GM19324 (cell line): Measurements from ENCODE around the gene ALDH7A1.

Experiments
- ATAC-seq: cut with Tn5 transposase; IDR thresholded peaks from one replicate; pipeline ENCODE4 v1.9.1; 2021; ENCODE audit warnings: mild to moderate bottlenecking, moderate library complexity; ENCODE audit not compliant: unreplicated experiment, low FRiP score

Gene ALDH7A1

DNA sequence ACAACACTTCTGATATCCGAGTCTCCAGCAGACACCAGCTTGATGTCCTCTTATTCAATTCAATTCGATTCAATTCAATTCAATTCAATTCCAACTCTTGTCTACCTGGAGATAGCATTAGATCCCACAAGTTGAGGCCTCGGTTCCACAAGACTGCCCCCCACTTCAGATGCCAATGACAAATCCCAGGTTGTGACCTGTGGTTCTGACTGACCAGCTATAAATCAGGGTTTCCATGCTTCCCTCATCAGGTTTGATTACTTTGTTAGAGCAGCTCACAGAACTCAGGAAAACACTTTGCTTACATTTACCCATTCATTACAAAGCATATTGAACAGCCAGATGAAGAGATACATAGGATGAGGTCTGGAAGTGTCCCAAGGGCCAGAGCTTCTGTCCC lies 82.6 kb downstream of the ALDH7A1 start:
- ATAC-seq = no peak

DNA sequence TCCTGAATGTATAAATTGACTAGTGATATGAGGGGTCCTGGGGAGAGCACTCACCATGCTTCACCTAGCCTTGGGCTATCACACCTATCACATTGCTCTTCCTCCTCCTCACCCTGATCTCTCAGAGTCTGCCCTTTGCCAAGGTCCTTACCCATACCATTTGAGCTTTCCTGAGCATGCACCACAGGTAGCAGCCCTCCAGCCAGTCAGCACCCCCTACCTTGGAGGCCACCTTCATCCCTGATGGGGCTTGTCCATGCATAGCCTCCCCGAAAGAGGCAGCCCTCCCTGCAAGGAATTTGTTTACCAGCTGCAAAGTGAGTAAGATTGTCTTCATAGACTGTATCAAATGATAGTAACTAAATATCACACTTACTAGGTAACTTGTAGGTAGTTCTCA lies 83.1 kb downstream of the ALDH7A1 start:
- no peak for ATAC-seq

DNA sequence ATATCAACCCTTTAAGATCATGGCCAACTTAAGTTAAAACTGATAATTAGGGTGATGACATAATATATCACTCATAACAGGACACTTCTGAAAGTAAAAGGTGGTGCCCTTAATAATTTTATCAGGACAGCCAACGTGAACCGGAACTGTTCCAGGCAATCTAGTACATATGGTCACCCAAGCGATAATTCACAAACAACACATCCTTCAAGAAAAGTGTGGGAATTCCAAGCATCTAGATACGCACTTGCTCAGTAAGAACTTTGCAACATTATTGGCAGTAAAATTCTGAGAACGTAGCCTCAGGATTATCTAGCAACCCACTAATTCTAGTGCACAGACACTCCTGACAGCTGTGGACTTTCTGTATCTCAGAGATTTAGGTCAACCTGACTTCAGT lies 85.7 kb downstream of the ALDH7A1 start:
- ATAC-seq = no peak

DNA sequence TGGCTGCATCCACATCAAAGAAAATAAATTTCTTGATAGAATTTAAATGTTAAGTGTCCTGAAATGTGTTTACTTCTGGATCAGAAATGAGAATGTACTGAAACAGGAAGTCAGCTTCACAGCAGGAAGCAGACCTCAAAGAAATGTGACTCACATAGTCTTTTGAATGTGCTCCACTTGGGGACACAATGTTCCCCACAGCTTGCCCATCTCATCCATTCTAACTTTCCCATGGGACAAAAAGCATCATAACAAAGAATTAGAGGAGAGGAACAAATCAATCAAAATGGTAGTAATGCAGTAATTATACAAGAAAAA lies 86.1 kb downstream of the ALDH7A1 start:
- no peak for ATAC-seq

DNA sequence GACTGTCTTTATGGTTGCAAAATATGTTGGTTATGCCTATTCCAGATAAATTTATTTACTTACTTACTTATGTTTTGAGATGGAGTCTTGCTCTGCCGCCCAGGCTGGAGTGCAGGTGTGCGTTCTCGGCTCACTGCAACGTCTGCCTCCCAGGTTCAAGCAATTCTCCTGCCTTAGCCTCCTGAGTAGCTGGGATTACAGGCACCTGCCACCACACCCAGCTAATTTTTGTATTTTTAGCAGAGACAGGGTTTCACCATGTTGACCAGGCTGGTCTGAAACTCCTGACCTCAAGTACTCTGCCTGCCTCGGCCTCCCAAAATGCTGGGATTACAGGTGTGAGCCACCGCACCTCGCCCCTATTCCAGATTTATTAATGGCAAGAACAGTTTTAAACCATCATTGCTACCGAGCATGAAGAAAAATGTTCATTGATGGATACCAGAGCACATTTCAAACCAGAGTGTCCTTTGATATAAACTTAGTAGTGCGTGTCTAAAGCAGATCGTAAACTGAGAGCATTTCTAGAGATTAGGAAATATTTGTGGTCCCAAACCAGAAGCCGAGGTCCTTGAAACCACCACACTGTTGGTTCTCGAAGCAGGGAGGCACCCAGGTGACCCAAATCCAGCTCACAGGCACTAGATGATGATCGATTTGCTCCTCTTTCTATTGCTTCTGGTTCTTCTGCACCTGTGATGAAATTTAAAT lies 86.6 kb downstream of the ALDH7A1 start:
- ATAC-seq = no peak

DNA sequence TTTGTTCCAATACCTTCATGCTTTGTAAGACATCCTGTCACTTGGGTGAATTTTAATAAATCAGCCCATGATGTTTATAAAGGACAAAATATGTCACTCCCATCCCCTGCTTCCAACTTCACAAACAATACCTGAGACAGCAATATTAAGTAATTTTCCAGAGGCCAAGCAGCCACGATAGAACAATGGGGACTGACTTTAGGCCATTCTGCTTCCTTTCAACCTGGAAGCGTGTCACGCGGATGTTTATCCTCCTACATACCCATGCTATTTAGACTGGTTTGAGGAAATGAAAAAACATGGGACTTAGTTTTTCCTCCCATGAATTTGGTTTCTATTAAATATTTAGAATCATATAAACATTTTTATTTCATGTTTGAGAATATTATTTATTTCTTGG lies 88.9 kb downstream of the ALDH7A1 start:
- no peak for ATAC-seq

DNA sequence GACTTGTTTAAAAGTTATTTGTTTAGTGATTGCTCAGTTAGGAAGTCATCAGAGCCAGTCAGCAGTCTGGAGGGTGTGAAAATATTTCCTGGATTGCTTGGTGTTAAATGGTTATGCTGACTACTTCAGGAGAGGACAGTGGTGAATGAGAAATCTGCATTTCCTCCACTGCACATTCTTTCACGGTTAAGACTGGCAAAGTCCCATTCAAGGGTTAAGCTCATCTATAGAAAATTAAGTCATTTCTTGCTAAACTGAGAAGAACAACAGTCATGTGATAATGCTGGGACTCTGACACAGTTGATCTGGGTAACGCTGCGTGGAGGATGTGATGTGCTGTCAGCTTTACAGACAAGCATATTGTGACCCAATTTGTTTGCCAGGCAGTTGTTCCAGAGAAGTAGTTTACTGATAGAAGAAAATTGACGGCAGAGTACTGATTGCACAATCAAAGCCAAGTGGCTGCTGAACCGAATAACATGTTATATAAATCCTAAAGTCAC lies 91.4 kb downstream of the ALDH7A1 start:
- ATAC-seq = no peak

DNA sequence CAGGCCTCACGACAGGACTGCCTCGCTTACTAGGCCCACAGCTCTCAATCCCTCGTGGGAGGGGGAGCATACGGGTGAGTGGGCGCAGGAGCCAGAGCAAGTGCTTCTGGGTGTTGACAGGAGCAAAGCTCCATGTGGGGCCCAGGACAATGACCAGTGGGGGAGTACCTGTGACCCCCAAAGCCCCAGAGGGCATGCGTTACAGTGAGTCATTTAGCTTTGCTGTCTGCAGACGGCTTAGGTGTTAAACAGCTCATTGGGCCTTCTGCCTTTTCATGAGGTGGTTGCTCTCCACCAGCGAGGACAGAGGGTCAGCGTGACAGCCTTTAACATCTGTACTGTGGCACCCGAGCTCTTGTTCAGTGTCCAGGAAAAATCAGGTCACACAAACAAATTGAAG lies 93.6 kb downstream of the ALDH7A1 start:
- no peak for ATAC-seq

DNA sequence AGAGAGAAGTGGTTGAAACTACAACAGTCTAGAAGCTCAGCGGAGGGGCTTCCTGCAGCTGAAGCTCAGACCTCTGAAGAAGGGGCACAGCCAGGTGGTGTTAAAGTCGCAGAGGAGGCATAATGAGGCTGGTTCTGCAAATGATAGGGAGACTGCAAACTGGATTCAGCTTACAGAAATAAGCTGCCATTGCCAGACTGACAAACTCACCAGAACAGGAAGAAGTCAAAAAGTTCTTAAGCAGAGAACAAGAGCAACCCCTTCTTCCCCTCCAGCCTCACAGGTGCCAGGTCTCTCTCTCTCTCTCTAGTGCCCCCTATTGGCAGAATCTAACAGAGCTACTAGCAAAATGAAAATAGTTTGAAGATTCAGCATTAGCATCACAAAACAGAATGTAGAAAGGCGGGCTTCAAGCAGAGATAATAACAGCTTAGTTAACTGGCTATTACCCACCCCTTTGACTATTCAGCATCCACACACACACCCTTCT lies 95.1 kb downstream of the ALDH7A1 start:
- ATAC-seq = no peak

DNA sequence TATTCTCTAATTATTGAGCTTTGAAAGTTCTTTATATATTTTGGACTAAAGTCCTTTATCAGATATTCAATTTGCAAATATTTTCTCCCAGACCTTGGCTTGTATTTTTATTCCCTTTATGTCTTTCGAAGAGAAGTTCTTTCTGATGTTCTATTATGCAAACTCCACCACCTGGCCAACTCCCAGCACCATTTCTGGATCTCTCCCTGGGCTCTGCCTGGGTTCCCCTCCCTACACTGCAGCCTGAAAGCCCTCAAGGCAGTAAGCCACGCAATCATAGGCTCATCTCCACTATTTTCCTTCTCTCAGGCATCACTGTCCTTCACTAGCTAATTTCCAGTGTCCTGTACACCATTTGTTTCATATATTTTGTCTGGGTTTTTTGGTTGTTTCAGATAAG lies 95.7 kb downstream of the ALDH7A1 start:
- ATAC-seq = no peak

DNA sequence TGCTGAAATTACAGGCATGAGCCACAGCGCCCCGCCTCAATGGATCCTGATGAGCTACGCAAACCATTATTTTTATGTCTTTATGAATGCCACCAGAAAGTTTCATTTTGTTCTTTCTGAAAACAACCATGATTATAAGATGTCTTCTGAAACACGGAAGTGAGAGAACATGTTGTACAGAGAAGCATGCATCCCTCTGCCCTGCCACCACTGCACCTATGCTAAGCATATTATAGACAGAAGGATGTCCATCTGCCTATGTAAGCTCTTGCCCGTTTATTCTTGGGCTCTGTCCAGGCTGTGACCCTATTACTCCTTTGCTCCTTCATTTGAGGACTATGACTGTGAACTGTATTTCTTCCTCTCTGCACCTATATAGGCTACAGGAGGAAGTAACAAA lies 97.5 kb downstream of the ALDH7A1 start:
- peak; percentile 61 for ATAC-seq

DNA sequence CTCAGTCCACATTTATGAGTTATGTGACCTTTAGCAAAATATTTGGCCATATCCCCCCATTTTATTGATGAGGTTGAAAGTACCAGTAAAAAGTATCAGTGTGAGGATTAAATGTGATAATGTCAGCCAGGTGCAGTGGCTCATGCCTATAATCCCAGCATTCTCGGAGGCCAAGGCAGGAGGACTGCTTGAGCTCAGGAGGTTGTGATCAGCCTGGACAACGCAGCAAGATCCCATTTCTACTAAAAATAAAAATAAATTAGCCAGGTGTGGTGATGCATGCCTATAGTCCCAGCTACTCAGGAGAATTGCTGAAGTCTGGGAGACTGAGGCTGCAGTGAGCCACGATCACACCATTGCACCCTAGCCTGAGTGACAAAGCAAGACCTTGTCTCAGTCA lies 100.6 kb downstream of the ALDH7A1 start:
- ATAC-seq = no peak

DNA sequence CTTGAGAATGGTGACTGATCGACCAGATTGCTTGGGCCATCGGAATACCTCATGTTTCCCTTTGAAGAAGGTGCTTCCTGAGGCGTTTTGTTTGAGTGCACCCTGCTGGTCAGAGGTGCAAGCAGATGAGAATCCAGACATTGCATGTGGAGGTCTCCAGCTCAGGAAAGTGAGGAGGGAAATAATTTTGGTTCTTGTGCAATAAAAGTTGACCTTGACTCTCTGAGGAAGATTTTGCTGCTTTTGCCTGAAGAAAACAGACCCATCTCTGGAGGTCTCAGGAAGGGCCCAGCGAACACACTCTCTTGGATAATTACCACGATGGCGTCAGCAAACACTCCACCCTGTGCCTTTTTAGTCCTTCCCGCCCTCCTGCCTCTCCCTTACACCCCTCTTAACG lies 102.1 kb downstream of the ALDH7A1 start:
- ATAC-seq = no peak

DNA sequence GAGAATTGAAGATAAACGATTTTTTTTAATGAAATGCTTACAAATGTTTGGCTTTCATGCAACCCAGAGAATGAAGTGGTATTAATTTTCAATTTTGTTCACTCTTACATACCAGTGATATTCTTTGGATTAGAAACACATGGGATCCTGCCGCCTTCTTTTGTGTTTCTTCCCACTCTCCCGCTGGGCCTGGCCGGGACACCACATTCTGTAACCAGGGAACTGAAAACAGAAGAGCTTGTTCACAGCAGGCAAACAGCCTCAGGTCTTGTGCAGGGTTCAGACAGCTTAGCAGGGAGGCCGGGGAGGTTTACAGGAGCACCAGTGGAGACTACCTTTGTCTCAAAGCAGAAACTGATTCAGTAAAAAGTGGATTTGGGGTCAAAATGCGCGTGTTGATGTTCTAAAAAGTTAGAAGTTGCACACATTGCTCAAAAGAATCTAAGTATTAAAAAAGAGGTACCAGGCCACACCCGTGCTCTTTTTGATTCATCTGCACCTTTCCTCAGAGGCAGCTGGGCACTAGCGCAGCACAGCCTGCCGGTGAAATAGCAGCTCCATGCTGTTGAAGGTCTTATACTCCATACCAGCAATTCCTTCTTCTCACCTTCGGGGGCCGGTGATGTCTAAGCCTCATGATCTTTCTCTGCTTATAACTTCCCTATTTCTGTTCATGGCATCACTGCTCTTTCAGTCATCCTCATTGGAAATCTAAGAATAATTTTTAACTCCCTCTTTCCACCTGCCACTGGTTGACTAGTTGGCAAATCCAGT lies 104.7 kb downstream of the ALDH7A1 start:
- ATAC-seq = no peak

DNA sequence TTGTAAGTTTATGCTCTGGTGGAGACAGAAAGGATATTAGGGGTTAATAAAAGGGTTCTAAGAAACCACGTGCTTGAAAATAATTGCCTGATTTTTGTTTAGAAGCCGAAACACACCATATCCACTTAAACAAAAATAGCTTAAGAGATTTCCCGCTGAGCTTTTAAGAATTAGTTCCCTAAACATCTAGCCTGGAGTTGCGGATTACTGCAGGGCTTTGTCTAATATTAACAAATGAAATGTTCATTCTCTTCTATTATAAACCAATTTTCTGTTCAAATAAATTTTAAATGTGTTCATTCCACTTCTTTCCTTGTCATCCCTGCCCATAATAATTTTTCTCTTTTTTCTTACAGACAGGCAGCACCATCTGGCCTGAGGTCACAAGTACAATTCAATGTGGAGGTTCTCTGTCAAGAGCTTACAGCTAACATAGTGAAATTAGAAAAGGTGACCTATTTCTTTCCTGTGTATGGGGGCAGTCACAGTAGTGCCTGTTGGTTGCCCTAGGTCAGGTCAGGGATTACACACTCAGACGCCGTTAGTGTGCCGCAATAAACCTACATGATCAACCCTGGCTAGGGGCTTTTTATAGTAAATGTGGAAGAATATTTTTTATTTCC lies 106.5 kb downstream of the ALDH7A1 start:
- no peak for ATAC-seq

DNA sequence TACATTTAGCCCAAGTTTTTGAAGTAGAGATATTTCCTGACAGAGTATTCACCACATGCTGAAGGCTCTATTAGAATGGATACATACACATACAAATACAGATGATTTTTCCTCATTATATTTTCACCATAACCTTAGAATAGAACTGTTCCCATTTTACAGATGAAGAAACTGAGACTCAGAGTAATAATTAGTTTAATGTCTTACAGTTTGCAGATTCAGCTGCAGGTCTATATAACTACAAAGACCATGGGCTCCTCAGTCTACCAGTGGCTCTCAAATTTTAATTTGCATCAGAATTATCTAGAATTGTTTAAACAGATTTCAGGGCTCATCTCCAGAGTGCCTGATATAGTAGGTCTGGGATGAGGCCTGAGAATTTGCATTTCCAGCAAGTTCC lies 107.4 kb downstream of the ALDH7A1 start:
- ATAC-seq = no peak

DNA sequence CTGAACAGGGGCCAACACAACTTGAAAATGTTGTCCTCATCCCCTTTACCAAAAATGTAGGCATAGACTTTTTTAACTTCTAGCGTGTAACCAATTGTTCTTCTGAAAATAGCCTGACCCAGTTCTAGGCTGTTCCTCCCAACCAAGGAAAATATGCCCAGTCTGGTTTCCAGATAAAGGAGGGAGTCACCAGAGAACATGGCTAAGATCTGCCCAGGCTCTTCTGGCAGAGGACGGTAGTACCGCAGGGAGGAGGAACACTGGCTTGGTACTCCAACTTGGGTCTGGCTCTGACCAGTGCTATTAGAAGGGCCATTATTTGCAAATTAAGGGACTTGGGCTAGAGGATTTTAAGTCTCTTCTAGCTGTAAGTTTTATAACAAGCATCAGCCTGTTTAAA lies 108.7 kb downstream of the ALDH7A1 start:
- ATAC-seq = no peak

DNA sequence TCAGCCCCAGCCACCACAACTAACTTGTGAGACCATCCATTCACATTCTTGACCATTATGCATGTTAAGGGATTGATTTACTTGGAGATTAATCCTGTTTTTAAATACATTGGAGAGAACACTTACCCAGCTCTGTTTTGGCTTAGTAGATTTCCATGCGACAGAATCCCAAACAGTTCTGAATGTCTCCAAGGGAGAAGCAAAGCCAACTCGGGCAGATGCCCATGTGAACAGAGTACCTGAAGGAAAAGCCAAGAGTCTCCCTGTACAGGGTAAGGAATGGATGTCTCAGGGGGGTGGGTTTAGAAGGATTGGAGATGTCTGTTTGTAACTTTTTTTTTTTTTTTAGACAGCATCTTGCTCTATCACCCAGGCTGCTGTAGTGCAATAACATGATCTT lies 110.8 kb downstream of the ALDH7A1 start:
- no peak for ATAC-seq

DNA sequence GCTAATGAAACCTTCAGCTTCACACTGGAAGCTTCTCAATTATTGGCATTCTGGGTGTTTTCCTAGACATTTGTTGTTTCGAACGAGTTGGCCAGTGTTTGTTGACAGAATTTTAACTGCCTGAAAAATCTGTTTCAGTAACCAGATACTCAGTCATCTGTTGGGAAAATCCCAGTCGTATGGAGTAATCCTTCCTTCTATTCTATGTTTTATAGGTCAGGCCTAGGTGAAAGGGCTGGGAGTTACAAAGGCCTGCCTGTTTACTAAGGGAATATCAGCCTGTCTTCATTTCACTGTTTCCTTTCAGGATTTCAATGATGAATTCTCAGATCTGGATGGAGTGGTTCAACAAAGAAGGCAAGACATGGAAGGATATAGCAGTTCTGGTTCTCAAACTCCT lies 111.9 kb downstream of the ALDH7A1 start:
- ATAC-seq = no peak

DNA sequence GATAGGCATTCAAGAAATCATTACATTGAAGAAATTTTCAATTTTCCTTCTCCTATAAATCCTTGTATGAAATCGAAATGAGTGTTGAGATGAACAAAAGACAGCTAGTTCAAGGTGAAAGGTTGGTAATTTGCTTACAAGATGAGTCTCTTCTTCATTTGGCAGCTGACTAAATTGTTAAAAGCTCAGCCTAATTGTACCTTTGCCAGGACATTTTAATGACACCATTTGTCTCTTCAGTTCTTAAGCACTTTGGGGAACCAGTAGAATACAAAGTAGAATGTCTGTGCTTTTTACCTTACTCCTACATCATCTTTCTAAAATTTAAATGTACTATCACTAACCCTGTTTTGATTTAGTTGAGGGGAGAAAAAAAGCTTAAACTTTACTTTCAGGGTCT lies 112.4 kb downstream of the ALDH7A1 start:
- ATAC-seq = no peak

DNA sequence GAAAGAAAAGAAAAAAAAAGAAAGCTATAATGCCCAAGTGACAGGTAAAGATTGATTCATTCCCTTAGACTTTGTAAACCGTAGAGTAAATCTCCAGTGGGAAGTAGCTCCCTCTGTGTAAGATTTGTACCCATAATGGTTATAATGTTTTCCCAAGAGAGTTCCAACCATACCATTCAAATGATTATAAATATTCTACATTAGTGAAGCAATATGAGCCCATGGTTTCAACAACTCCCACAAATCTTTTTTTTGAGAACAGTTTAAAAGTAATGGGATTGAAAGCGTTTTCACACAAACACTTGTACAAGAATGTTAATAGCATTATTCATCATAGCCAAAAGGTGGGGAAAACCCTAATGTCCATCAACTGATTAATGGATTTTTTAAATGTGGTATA lies 113.8 kb downstream of the ALDH7A1 start:
- no peak for ATAC-seq
